LNCaP clone FGC (cell line): Measurements from ENCODE around the gene PPP2R2B.

Experiments used
- DNase-seq: peaks from one replicate; pipeline ENCODE4 v3.0.0-alpha.2; 2011; ENCODE audit warnings: low read depth
- H3K4me3 ChIP-seq: 2 replicates; pipeline ENCODE4 v1.5.1; 2011; ENCODE audit warnings: mild to moderate bottlenecking, low read depth, low read length, control low read depth
- TF ChIP-seq, protein P1 (sequence below): IDR thresholded peaks from 2 replicates; pipeline ENCODE4 v1.5.1; 2012; ENCODE audit warnings: mild to moderate bottlenecking; ENCODE audit not compliant: control insufficient read depth, insufficient read depth; ENCODE audit errors: extremely low read depth

Gene PPP2R2B

DNA sequence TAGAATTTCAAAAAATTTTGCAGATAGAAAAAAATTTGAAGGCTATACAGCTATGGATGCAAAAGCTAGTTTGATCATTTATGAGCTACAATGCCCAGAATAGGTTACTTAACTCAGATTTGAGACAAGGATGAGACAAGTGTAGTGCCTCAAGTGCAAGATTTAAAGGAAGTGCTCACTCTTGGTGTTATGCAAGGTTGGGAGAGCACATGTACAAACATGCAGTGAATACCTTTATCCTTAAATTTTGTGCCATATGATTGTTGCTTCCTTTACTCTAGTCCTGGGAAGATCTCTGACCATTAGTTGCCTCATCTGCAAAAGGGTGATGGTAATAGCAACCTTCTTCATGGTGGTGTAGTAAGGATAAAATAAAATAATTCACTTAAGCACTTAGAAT is 31.7 kb upstream of the PPP2R2B start:
- no peak for DNase-seq
- TF ChIP-seq, protein P1, sequence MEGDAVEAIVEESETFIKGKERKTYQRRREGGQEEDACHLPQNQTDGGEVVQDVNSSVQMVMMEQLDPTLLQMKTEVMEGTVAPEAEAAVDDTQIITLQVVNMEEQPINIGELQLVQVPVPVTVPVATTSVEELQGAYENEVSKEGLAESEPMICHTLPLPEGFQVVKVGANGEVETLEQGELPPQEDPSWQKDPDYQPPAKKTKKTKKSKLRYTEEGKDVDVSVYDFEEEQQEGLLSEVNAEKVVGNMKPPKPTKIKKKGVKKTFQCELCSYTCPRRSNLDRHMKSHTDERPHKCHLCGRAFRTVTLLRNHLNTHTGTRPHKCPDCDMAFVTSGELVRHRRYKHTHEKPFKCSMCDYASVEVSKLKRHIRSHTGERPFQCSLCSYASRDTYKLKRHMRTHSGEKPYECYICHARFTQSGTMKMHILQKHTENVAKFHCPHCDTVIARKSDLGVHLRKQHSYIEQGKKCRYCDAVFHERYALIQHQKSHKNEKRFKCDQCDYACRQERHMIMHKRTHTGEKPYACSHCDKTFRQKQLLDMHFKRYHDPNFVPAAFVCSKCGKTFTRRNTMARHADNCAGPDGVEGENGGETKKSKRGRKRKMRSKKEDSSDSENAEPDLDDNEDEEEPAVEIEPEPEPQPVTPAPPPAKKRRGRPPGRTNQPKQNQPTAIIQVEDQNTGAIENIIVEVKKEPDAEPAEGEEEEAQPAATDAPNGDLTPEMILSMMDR: no peak
- H3K4me3 ChIP-seq: no peak overlapping the region

DNA sequence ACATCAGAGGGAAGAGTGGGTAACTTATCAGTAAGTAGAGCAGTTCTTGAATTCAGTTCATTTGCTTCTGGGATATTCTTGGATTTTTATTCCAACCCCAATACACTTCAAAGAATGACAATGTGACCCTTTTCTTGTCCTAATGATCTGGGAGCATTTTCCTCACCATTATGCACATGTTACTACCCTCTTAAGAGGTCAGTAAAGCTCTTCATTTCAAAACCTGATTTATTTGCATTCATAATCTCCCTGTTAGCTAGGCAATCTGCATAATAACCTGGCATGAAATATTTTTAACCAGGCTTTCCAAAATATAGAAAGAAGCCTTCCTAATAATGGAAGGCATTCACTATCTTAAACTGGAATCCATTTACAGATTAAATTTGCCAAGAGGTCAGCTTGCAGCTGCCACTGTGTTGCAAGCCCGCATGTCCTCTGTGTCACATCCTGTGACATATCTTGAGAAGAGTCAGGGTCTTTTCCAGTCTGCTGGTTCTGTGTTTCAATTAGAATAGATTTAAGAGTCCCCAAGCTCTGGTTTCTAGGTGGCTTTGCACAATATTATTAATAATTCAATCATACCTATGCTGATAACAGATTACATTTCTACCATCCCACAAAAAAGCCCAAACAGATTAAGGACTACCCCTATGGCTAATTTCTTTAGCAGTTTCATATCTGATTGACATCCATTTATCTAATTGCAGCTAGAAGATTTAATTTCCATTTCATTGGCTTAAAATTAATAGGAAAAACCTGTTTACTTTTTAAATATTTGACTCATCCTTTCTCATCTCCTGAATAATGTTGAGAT is 30.9 kb upstream of the PPP2R2B start:
- no peak overlapping the region for H3K4me3 ChIP-seq
- DNase-seq: no peak
- TF ChIP-seq, protein P1: no peak

DNA sequence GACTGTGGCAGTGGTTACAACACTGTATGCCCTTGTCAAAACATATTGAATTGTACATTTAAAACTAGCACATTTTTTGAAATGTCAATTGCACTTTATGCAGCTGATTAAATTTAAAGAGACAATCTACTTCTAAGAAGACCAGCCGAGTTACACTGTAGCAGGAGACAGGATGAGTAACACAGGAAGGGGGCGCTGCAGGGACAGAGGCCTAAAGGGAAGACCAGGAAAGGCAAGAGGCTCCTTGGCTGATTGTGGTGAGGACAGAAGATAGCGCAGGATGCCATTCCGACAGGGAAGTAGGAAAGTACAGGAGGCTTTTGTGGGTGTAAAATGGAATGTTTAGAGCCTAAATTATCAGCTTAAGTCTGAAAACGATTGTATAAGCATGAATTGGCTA is 28.2 kb upstream of the PPP2R2B start:
- DNase-seq: no peak
- TF ChIP-seq, protein P1: no peak
- no peak overlapping the region for H3K4me3 ChIP-seq

DNA sequence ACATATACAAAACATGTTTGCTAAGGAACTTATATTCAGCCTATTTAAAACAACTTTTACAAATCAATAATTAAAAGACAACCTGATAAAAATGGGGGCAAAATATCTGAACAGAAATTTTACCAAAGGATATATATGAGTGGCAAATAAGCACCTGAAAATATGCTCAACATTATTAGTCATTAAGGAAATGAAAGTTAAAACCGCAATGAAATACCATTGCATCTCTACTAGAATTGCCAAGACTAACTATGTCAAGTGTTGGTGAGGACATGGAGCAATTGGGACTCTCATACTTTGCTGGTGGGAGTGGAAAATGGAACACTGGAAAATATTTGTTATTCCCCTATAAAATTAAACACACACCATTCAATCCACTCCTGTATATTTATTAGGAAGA is 26.3 kb upstream of the PPP2R2B start:
- no peak overlapping the region for H3K4me3 ChIP-seq
- TF ChIP-seq, protein P1: no peak
- no peak for DNase-seq

DNA sequence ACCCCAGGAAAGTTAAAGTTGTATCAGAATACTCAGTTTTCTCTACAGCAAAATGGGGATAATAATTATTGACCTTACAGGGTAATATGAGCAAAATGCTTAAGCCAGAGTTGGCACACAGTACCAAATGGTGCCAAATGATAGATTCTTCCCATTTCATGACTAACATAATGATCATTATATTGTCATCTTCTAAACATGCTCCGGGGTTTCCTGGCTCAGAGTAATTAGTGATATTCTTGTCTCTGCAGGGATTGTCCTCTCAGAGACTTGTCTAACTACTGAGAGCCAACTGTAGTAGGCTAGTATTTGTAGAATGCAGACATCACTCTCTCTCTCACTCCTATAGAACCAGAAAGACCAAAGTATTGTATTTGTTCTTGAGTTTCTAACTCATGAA is 25.2 kb upstream of the PPP2R2B start:
- no peak overlapping the region for H3K4me3 ChIP-seq
- DNase-seq: no peak
- TF ChIP-seq, protein P1: no peak

DNA sequence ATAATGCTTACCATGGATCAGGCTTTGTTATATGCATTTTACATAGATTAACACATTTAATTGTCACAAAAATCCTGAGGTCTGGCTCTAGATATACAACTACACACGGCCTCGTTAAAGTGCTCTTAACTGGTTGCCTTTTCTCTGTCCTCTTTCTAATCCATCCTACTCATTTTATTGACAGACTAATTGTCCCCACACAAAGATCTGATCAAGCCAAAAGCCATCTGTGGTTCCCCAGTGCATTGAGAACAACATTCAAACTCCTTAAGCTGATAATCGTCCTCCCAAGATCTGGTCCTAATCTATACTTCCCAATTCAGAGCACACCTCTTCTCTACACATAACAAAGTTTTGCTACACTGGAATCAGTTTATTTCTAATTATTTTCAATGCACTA is 23.9 kb upstream of the PPP2R2B start:
- TF ChIP-seq, protein P1: no peak
- no peak for DNase-seq
- H3K4me3 ChIP-seq: no peak overlapping the region

DNA sequence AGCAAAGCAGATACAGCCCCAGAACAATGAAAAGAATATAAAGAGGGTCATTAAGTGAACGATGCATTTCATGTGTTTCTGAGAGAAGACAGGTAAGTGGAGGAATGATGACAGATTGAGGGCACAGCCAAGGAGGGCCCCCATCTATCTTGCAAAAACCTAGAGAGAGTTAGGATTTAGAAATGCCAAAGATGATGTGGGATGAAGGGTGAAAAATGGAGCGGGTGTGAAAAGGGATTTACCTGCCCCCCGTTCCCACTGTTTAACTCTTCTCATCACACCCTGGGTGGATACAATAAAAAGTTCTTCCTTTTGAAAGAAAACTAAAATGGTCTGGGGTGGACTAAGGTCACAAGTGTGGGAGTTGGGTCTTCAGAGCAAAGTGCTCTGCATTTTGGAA is 18.5 kb upstream of the PPP2R2B start:
- no peak for DNase-seq
- no peak overlapping the region for H3K4me3 ChIP-seq
- TF ChIP-seq, protein P1: no peak
